Fibroblast of pulmonary artery (primary cell): Measurements from ENCODE around the gene TMED8.

Experiments
- DNase-seq: peaks from one replicate; pipeline ENCODE4 v3.0.0-alpha.2; 2010; ENCODE audit warnings: low read depth
- H3K4me3 ChIP-seq: replicated peaks from 2 replicates; pipeline ENCODE4 v1.5.1; 2011; ENCODE audit warnings: low read depth, mild to moderate bottlenecking, control low read depth, low read length, moderate library complexity
- TF ChIP-seq, protein P1 (sequence below): IDR thresholded peaks from 2 replicates; pipeline ENCODE4 v1.5.1; 2011; ENCODE audit warnings: mild to moderate bottlenecking, control low read depth, low read length, inconsistent platforms; ENCODE audit errors: missing control alignments

The TMED8 gene

DNA sequence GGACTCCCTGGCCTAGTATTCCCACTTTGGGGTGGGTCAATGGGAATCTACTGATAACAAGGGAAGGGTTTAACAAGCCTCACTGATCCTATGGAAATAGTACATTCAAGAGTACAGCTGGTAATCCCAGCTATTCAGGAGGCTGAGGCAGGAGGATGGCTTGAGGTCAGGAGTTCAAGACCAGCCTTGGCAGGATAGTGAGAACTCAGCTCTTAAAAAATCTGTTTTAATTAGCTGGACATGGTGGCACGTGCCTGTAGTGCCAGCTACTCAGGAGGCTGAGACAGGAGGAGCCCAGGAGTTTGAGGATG lies 60.7 kb downstream of the TMED8 start:
- TF ChIP-seq, protein P1, sequence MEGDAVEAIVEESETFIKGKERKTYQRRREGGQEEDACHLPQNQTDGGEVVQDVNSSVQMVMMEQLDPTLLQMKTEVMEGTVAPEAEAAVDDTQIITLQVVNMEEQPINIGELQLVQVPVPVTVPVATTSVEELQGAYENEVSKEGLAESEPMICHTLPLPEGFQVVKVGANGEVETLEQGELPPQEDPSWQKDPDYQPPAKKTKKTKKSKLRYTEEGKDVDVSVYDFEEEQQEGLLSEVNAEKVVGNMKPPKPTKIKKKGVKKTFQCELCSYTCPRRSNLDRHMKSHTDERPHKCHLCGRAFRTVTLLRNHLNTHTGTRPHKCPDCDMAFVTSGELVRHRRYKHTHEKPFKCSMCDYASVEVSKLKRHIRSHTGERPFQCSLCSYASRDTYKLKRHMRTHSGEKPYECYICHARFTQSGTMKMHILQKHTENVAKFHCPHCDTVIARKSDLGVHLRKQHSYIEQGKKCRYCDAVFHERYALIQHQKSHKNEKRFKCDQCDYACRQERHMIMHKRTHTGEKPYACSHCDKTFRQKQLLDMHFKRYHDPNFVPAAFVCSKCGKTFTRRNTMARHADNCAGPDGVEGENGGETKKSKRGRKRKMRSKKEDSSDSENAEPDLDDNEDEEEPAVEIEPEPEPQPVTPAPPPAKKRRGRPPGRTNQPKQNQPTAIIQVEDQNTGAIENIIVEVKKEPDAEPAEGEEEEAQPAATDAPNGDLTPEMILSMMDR, result no peak
- H3K4me3 ChIP-seq, result no peak overlapping the region
- no peak for DNase-seq

DNA sequence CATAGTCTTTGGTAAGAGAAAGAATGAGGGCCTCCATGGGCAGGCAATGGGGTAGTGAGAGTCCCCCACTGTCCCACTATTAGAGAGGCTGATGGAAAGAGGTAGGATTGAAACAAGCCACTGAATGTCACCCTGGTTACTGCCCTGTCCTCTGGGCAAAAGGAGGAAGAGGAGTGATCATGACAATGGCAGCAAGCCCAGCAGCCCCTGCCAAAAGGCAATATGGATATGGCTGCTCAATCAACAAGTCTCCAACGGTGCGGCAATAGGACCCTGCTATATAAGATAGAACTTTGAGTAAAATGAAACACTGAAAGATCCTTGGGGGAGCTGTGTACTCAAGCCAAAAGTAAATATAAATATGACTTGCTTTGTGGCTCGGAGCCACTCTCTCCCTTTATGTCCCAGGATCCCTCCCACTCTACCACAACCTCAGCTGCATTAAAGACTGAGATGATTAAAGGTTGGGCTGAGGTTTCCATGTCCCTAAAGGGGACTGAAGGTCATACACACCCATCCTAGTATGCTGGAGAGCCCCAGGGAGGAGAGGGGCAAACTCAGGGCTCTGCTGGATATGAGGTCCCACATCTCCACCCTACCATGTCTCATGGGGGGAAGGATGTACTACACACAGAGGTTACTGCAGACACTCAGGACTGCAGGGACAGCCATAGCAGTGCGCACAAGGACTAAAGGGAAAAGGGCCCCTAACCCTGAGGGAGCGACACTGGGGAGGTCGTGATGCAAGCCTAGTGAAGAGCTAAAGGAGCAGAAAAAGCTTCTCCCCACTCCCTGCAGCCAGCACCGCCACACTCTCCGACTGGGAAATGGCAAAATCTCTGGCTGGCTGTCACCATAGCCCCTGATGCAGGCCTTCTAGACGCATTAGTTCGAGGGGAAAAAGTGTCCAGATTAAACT lies 62.1 kb downstream of the TMED8 start:
- TF ChIP-seq, protein P1, result no peak
- DNase-seq, result no peak
- no peak overlapping the region for H3K4me3 ChIP-seq

DNA sequence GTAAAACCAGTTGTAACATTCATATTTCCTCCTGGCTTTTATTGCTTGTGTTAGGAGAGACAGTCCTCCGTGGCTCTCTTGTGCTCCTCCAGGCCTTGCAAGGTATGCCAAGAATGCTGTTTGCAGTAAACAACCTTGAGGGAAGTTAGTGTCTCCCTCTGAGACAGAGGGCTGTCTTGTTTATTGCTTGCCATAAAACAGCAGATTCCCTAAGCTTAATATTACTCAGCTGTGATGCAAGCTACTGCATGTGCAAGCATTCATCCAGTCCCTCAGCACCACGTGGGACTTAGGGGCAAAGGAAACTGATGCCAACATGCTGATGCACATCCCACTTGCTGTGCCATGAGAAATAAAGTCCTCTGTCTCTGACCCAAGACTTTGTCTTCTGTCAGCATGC lies 62.9 kb downstream of the TMED8 start:
- TF ChIP-seq, protein P1, result no peak
- peak; percentile 82 for DNase-seq
- H3K4me3 ChIP-seq, result no peak overlapping the region

DNA sequence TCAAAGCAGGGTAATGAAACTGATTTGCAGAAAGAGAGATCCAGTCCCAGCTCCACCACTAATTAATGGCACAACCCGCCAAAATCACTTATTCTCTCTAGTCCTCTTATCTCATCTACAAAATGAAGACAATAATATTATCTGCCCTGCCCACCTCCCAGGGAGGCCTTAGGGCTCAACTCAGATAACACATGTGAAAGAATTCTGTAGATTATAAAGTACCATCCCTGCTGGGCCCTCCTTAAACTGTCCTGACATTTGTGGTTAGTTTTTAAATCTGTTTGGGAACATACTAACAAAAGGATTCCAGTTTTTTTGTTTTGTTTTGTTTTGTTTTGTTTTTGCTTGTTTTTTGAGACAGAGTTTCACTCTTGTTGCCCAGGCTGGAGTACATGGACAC lies 63.5 kb downstream of the TMED8 start:
- no peak overlapping the region for H3K4me3 ChIP-seq
- TF ChIP-seq, protein P1, result no peak
- DNase-seq, result no peak

DNA sequence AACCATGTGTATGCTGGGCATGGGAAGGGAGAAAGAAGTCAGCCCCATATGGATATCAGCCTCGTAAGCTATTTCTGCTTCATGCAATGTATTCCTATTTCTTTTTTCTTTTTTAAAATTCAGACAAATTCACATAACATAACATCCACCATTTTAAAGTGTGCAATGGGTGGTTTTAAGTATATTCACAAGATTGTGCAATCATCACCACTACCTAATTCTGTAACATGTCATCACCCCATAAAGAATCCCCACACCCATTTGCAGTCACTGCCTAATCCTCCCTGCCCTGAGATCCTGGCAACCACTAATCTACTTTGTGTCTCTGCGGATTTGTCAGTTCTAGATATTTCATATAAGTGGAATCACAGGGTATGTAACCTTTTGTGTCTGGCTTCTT lies 65.7 kb downstream of the TMED8 start:
- no peak for DNase-seq
- TF ChIP-seq, protein P1, result no peak
- H3K4me3 ChIP-seq, result no peak overlapping the region

DNA sequence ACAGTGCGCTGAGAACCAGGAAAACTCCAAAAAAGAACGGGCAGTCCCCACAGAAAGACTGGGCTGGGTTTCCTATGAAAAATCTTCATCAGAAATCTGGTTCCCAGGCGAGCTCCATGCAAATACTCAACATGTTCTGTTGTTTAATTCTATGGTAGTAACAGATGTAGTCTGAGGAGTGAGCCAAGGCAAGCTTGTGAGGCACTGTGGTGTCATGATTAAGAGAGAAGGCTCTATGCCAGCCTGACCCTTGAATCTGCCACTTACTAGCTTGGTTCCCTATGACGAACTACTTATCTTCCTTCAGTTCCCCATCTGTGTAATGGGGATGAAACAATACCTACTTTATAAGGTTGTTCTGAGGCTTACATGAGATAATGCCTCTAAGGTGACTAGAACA lies 66.9 kb downstream of the TMED8 start:
- no peak for DNase-seq
- TF ChIP-seq, protein P1, result no peak
- no peak overlapping the region for H3K4me3 ChIP-seq

DNA sequence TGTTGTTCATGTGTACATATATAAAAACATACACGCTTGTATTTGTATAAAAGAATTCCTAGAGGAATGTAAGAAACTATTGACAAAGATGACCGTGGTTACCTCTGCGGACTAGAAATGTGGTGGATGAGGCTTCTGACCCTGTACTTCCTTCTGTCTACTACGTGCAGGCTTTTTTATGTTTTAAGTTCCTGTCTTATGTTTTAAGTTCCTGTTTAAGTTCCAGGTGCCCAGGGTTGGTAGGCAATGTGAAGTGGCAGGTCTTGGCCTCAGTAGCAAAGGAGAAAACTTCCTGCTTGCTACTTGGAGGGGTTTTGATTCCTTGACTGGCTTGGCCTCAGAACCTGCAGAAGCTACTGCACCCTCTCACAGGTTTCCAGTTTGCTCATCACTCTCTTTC lies 67.8 kb downstream of the TMED8 start:
- H3K4me3 ChIP-seq, result no peak overlapping the region
- TF ChIP-seq, protein P1, result no peak
- no peak for DNase-seq
